Tibial nerve (tissue), 4 donors: ENCODE data around the gene VKORC1. TPM values are rescaled to one million over a fixed set of nuclear protein-coding genes. Genes with fewer than 3 reads are reported as not detected.

Experiments
- DNase-seq, 2 donors: peaks; one replicate each; pipeline ENCODE4 v3.0.0-alpha.2; 2019; ENCODE audit warnings: low spot score in 2 of 2
- H3K27ac ChIP-seq, 4 donors: fragments of 200-600 bp; sonication (generic) in 3 of 4; one replicate each; pipeline ENCODE4 v1.5.1; 2017 to 2019; ENCODE audit warnings: mild to moderate bottlenecking in 1 of 4
- H3K27me3 ChIP-seq, 2 donors: fragments of 200-600 bp; sonication (generic) in 1 of 2; one replicate each; pipeline versions ENCODE4 v1.5.1 to v1.6.0; 2017 to 2019
- H3K36me3 ChIP-seq, 3 donors: fragments of 200-600 bp; sonication (generic); one replicate each; pipeline ENCODE4 v1.5.1; 2018 to 2019
- H3K4me1 ChIP-seq, 4 donors: fragments of 200-600 bp; sonication (generic) in 3 of 4; one replicate each; pipeline ENCODE4 v1.5.1; 2017 to 2019
- H3K4me3 ChIP-seq, 4 donors: fragments of 200-600 bp; sonication (generic) in 3 of 4; one replicate each; pipeline ENCODE4 v1.5.1; 2017 to 2019; ENCODE audit warnings: mild to moderate bottlenecking in 1 of 4, moderate library complexity in 1 of 4
- H3K9me3 ChIP-seq, 4 donors: fragments of 200-600 bp; sonication (generic) in 3 of 4; one replicate each; pipeline ENCODE4 v1.5.1; 2017 to 2019
- CTCF ChIP-seq, 5 experiments: fragments of 200-600 bp in 3 of 5; fragments of 450-650 bp in 2 of 5; sonication (generic) in 3 of 5; IDR thresholded peaks; one replicate each; pipeline ENCODE4 v1.5.1; 2016 to 2019; ENCODE audit warnings: antibody characterized with exemption in 5 of 5, mild to moderate bottlenecking in 3 of 5, moderate library complexity in 2 of 5
- EP300 ChIP-seq, 2 donors: sonication (generic); formaldehyde crosslinking; IDR thresholded peaks; one replicate each; pipeline ENCODE4 v1.6.1; 2017; ENCODE audit warnings: antibody characterized with exemption in 2 of 2, mild to moderate bottlenecking in 1 of 2
- POLR2A ChIP-seq, 2 donors: fragments of 450-650 bp; IDR thresholded peaks; one replicate each; pipeline ENCODE4 v1.6.1; 2017; ENCODE audit warnings: antibody characterized with exemption in 2 of 2, mild to moderate bottlenecking in 2 of 2, moderate library complexity in 2 of 2
- WGBS, 2 donors: methylation state at CpG; one replicate each; pipeline ENCODE4 v1.1.5; 2018; 5-methylcytosine and 5-hydroxymethylcytosine counted together
- total RNA-seq, 4 donors: library from RNA; depleted of rRNA; stranded (reverse); fragments of >200 nt; gene quantifications; one replicate each; pipeline ENCODE4 v1.1.0, GENCODE V29; 2016

Gene VKORC1
- total RNA-seq, 4 donors from 2014 or later = 114 to 180 (median 136) TPM

GRCh38 chr16:31043898-31044481 lies 50.6 kb downstream of the VKORC1 start:
- Histone ChIP-seq H3K36me3 (peaks cover 0 to 46% (median 11%) of the 10 kb centered on the region in 3 donors), H3K9me3 (no peaks in the 10 kb centered on the region), H3K4me3 (no peak overlapping the region), H3K4me1 (no peaks in the 10 kb centered on the region), H3K27ac (no peak overlapping the region), H3K27me3 (no peaks in the 10 kb centered on the region)
- no peak for TF ChIP-seq POLR2A (IDR thresholded peaks at IDR 0.05)
- no peak for DNase-seq
- 87 to 89% methylated on average over 4 of the region's 4 CpGs for WGBS, 2 donors

DNA sequence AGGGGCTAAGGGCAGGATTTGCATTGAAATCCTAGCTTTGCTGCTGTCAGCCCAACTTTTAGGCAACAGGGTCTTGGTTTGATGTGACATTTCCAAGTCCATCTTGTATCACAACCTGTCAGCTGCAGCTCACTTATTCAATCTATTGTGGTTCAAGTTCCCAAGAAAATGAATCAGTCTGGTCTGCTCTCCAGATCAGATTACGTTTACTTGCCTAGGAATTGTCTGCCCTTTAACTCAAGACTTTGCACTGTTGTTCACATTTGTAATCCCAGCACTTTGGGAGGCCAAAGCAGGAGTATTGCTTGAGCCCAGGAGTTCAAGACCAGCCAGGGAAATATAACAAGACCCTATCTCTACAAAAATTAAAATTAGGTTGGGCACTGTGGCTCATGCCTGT lies 51.2 kb downstream of the VKORC1 start:
- H3K27ac ChIP-seq = no peak overlapping the region
- H3K4me3 ChIP-seq = no peak overlapping the region
- no peaks in the 10 kb centered on the region for H3K9me3 ChIP-seq
- H3K4me1 ChIP-seq = no peaks in the 10 kb centered on the region
- H3K36me3 ChIP-seq = peaks cover 0 to 52% (median 18%) of the 10 kb centered on the region in 3 donors
- TF ChIP-seq EP300 (IDR thresholded peaks at IDR 0.05) (no peak), POLR2A (IDR thresholded peaks at IDR 0.05) (no peak), CTCF (IDR thresholded peaks at IDR 0.05) (no peak)
- no peak for DNase-seq
- WGBS, 2 donors = 76 to 100% methylated on average over 1 of the region's 1 CpG
- no peaks in the 10 kb centered on the region for H3K27me3 ChIP-seq

DNA sequence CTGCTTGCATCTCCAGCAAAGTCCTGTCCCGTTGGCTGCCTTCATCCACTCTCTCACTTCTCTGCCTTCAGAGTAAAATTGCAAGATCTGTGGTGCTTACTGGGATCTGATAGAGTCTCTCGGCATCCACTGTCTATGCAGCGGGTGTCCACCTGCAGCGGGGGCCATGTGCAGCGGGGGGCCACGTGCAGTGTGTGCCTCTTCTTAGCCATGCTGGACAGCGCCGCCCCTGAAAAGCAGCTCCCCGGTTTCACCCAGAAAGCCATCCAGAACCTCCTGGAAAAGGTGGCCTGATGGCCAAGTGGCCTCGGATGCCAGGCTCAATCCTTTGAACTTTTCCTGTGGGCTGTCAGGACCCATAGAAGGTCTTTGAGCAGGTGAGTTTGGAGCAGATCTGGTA lies 51.7 kb downstream of the VKORC1 start:
- Histone ChIP-seq H3K27ac (no peak overlapping the region), H3K9me3 (no peaks in the 10 kb centered on the region), H3K4me3 (no peak overlapping the region), H3K4me1 (no peaks in the 10 kb centered on the region), H3K36me3 (peaks cover 0 to 57% (median 22%) of the 10 kb centered on the region in 3 donors), H3K27me3 (no peaks in the 10 kb centered on the region)
- TF ChIP-seq POLR2A (IDR thresholded peaks at IDR 0.05) (no peak), EP300 (IDR thresholded peaks at IDR 0.05) (no peak), CTCF (IDR thresholded peaks at IDR 0.05) (no peak)
- 83 to 89% methylated on average over 3 to 10 of the region's 10 CpGs for WGBS, 2 donors
- DNase-seq = no peak

Other genes with a start within 250 kb of the VKORC1 start
- gene BCL7C, start 200.7 kb downstream of the VKORC1 start, total RNA-seq = 10 to 100 TPM; 42.9 to 54.0 (median 48.2) TPM
- gene CTF1, start 198.2 kb downstream of the VKORC1 start, total RNA-seq = 1 to 10 TPM; 2.2 to 5.9 (median 3.1) TPM
- 10 to 100 TPM in 3 of 4 donors, 1 to 10 TPM in 1; 7.4 to 25.8 (median 16.7) TPM for gene FBXL19, start 171.2 kb downstream of the VKORC1 start, total RNA-seq
- gene ORAI3, start 145.7 kb downstream of the VKORC1 start, total RNA-seq = 10 to 100 TPM; 50.7 to 58.4 (median 52.9) TPM
- gene SETD1A, start 137.0 kb downstream of the VKORC1 start, total RNA-seq = 10 to 100 TPM in 2 of 4 donors, 1 to 10 TPM in 2; 7.9 to 17.1 (median 10.7) TPM
- 10 to 100 TPM; 14.9 to 42.9 (median 22.5) TPM for gene HSD3B7, start 109.6 kb downstream of the VKORC1 start, total RNA-seq
- gene STX1B, start 84.2 kb downstream of the VKORC1 start, total RNA-seq = 1 to 10 TPM in 3 of 4 donors, under 1 TPM in 1; 0.84 to 6.1 (median 1.3) TPM
- gene STX4, start 61.2 kb downstream of the VKORC1 start, total RNA-seq = 10 to 100 TPM; 50.7 to 69.3 (median 63.9) TPM
- gene ZNF668, start 20.6 kb downstream of the VKORC1 start, total RNA-seq = 10 to 100 TPM; 15.5 to 20.3 (median 16.7) TPM
- gene ZNF646, start 20.4 kb downstream of the VKORC1 start, total RNA-seq = 10 to 100 TPM; 13.4 to 22.5 (median 20.0) TPM
- gene PRSS53, start 5.9 kb downstream of the VKORC1 start, total RNA-seq = 1 to 10 TPM; 1.3 to 5.4 (median 3.1) TPM
- gene BCKDK, start 13.6 kb upstream of the VKORC1 start, total RNA-seq = 10 to 100 TPM; 37.9 to 53.4 (median 45.6) TPM
- 10 to 100 TPM; 79.5 to 99.0 (median 92.7) TPM for gene KAT8, start 22.9 kb upstream of the VKORC1 start, total RNA-seq
- under 1 TPM in 1 of 4 donors, not detected in 3; 0.20 TPM for gene PRSS8, start 40.9 kb upstream of the VKORC1 start, total RNA-seq
- gene PRSS36, start 55.3 kb upstream of the VKORC1 start, total RNA-seq = 10 to 100 TPM in 2 of 4 donors, 1 to 10 TPM in 2; 6.5 to 21.3 (median 10.8) TPM
- 100 to 1,000 TPM in 3 of 4 donors, 10 to 100 TPM in 1; 91.8 to 125 (median 109) TPM for gene FUS, start 85.3 kb upstream of the VKORC1 start, total RNA-seq
- gene PYCARD, start 108.0 kb upstream of the VKORC1 start, total RNA-seq = 10 to 100 TPM; 27.8 to 64.5 (median 46.7) TPM
- under 1 TPM in 3 of 4 donors, not detected in 1; under 0.01 to 0.60 (median 0.21) TPM for gene TRIM72, start 119.3 kb upstream of the VKORC1 start, total RNA-seq
- gene PYDC1, start 122.3 kb upstream of the VKORC1 start, total RNA-seq = 1 to 10 TPM in 1 of 4 donors, not detected in 3; 5.5 TPM
- gene ITGAM, start 165.2 kb upstream of the VKORC1 start, total RNA-seq = 10 to 100 TPM; 10.9 to 31.0 (median 27.1) TPM